A673 (cell line): Measurements from ENCODE around the gene CASP8AP2. TPM values are rescaled to one million over a fixed set of nuclear protein-coding genes. Genes with fewer than 3 reads are reported as not detected.
"Not testable (repeated sequence)": the region's sequence is repeated elsewhere in the genome, so short reads cannot be mapped to it uniquely, and the experiment has no call there.

Source experiments
- BruUV-seq: library from RNA; stranded (reverse); fragments of 400-500 nt; replicated peaks from 2 replicates; lab custom pipeline; 2021; lab: Mats Ljungman, UMichigan
- CTCF ChIA-PET: fragments of 300-600 bp; sonication (Branson Sonifier 250); formaldehyde crosslinking; loops from one replicate; lab custom pipeline; 2022; ENCODE audit warnings: antibody characterized with exemption; lab: Charles Lee
- POLR2A ChIA-PET: fragments of 300-600 bp; sonication (Branson Sonifier 250); formaldehyde crosslinking; loops from one replicate; lab custom pipeline; 2022; ENCODE audit warnings: antibody characterized with exemption; ENCODE audit not compliant: low non-redundant PET; lab: Charles Lee
- DNase-seq: peaks from one replicate; pipeline ENCODE4 v3.0.0-alpha.2; 2015; ENCODE audit warnings: low spot score
- H3K27ac ChIP-seq: fragments of 200-600 bp; sonication (generic); 2 replicates; pipeline ENCODE4 v1.5.1; 2016; ENCODE audit warnings: mixed run types, low read depth, mild to moderate bottlenecking, mixed read lengths, antibody characterized with exemption, low read length; ENCODE audit not compliant: poor library complexity, severe bottlenecking
- H3K27me3 ChIP-seq: fragments of 200-600 bp; sonication (generic); replicated peaks from 2 replicates; pipeline ENCODE4 v1.6.1; 2017; ENCODE audit warnings: mixed run types, low read depth, mild to moderate bottlenecking, mixed read lengths, antibody characterized with exemption, low read length; ENCODE audit not compliant: insufficient read depth, poor library complexity
- H3K36me3 ChIP-seq: fragments of 200-600 bp; sonication (generic); 2 replicates; pipeline ENCODE4 v1.6.1; 2016; ENCODE audit warnings: mixed run types, mild to moderate bottlenecking, mixed read lengths, antibody characterized with exemption, low read length; ENCODE audit not compliant: insufficient read depth, poor library complexity, severe bottlenecking
- H3K4me1 ChIP-seq: fragments of 200-600 bp; sonication (generic); 2 replicates; pipeline ENCODE4 v1.6.1; 2017; ENCODE audit warnings: mixed run types, mild to moderate bottlenecking, mixed read lengths, antibody characterized with exemption, low read length; ENCODE audit not compliant: insufficient read depth, poor library complexity, severe bottlenecking
- H3K4me3 ChIP-seq: fragments of 200-600 bp; sonication (generic); 2 replicates; pipeline ENCODE4 v1.5.1; 2016; ENCODE audit warnings: low read depth, mixed run types, mild to moderate bottlenecking, mixed read lengths, low read length; ENCODE audit not compliant: poor library complexity, severe bottlenecking
- H3K9me3 ChIP-seq: fragments of 200-600 bp; sonication (generic); 2 replicates; pipeline ENCODE4 v1.6.1; 2016; ENCODE audit warnings: mixed run types, low read depth, mild to moderate bottlenecking, mixed read lengths, antibody characterized with exemption, low read length; ENCODE audit not compliant: poor library complexity, severe bottlenecking
- EZH2 ChIP-seq: fragments of 200-600 bp; sonication (generic); IDR thresholded peaks from 2 replicates; pipeline ENCODE4 v1.6.1; 2017; ENCODE audit warnings: borderline replicate concordance, low read depth, mild to moderate bottlenecking, mixed read lengths, antibody characterized with exemption, low read length; ENCODE audit not compliant: poor library complexity, severe bottlenecking
- intact Hi-C: fragments of 100-400 bp; cut with micrococcal nuclease; formaldehyde crosslinking; loops from one replicate; pipeline ENCODE4 v1.10.0; 2022; ENCODE audit not compliant: unreplicated experiment
- total RNA-seq: library from RNA; stranded (reverse); gene quantifications from 2 replicates; pipeline ENCODE4 v1.2.3, GENCODE V29; 2021
- TF ChIP-seq, protein P1 (sequence below): fragments of 300-800, 200-600 bp; sonication (generic); conservative IDR thresholded peaks from 2 replicates; pipeline ENCODE4 v1.5.1; 2017; ENCODE audit warnings: low read depth, mild to moderate bottlenecking, antibody characterized with exemption, low read length, moderate library complexity, mixed read lengths

Gene CASP8AP2
- total RNA-seq, 1 experiment from 2014 or later = 38.2 TPM

DNA sequence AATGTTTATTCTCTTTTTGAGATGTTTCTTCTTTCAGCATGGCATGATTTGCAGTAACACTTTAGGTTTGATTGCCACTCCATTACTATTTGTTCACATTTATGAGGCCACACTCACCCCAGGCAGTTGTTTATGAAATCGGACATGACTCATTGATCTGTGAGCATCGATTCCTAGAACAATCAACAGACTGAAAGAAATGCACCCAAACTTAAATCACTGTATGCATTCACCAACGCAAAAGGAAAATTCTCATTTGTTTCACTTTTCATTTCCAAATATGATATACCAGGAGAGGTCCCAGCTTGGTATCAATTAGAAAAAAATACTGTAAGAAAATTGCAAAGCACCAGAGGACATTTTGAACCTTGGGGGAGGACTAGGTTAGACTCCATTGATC lies 59.2 kb downstream of the CASP8AP2 start:
- no peaks in the 10 kb centered on the region for H3K36me3 ChIP-seq
- POLR2A ChIA-PET = no interaction called here
- CTCF ChIA-PET = no interaction called here
- no peak for DNase-seq
- intact Hi-C loops = no loop called here
- no TSS peak for BruUV-seq
- no peak for TF ChIP-seq EZH2
- TF ChIP-seq, protein P1, sequence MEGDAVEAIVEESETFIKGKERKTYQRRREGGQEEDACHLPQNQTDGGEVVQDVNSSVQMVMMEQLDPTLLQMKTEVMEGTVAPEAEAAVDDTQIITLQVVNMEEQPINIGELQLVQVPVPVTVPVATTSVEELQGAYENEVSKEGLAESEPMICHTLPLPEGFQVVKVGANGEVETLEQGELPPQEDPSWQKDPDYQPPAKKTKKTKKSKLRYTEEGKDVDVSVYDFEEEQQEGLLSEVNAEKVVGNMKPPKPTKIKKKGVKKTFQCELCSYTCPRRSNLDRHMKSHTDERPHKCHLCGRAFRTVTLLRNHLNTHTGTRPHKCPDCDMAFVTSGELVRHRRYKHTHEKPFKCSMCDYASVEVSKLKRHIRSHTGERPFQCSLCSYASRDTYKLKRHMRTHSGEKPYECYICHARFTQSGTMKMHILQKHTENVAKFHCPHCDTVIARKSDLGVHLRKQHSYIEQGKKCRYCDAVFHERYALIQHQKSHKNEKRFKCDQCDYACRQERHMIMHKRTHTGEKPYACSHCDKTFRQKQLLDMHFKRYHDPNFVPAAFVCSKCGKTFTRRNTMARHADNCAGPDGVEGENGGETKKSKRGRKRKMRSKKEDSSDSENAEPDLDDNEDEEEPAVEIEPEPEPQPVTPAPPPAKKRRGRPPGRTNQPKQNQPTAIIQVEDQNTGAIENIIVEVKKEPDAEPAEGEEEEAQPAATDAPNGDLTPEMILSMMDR = no peak
- no peak overlapping the region for H3K27ac ChIP-seq
- no peaks in the 10 kb centered on the region for H3K9me3 ChIP-seq
- H3K4me1 ChIP-seq = no peaks in the 10 kb centered on the region
- peaks cover 12% of the 10 kb centered on the region for H3K27me3 ChIP-seq
- no peak overlapping the region for H3K4me3 ChIP-seq

DNA sequence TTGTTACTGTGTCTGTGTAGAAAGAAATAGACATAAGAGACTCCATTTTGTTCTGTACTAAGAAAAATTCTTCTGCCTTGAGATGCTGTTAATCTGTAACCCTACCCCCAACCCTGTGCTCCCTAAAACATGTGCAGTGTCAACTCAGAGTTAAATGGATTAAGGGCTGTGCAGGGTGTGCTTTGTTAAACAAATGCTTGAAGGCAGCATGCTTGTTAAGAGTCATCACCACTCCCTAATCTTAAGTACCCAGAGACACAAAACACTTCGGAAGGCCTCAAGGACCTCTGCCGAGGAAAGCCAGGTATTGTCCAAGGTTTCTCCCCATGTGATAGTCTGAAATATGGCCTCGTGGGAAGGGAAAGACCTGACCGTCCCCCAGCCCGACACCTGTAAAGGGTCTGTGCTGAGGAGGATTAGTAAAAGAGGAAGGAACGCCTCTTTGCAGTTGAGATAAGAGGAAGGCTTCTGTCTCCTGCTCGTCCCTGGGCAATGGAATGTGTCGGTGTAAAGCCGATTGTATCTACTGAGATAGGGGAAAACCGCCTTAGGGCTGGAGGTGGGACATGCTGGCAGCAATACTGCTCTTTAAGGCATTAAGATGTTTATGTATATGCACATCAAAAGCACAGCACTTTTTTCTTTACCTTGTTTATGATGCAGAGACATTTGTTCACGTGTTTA lies 61.3 kb downstream of the CASP8AP2 start:
- H3K36me3 ChIP-seq, POLR2A ChIA-PET, H3K27ac ChIP-seq, BruUV-seq, DNase-seq, H3K4me1 ChIP-seq, H3K9me3 ChIP-seq, H3K4me3 ChIP-seq, CTCF ChIA-PET, intact Hi-C loops: not testable (repeated sequence)
- H3K27me3 ChIP-seq = peaks cover 12% of the 10 kb centered on the region

DNA sequence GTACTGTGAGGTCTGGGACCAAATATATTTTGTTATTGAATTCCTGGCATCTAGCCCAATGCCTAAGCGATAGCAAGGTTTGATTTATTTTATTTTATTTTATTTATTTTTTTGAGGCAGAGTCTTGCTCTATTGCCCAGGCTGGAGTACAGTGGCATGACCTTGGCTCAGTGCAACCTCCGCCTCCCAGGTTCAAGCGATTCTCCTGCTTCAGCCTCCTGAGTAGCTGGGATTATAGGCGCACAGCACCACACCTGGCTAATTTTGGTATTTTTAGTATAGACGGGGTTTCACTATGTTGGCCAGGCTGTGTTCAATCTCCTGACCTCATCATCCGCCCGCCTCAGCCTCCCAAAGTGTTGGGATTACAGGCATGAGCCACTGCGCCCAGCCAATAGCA lies 62.9 kb downstream of the CASP8AP2 start:
- H3K27ac ChIP-seq, DNase-seq, intact Hi-C loops, POLR2A ChIA-PET, H3K4me1 ChIP-seq, H3K9me3 ChIP-seq, CTCF ChIA-PET, BruUV-seq, H3K36me3 ChIP-seq, H3K4me3 ChIP-seq: not testable (repeated sequence)
- TF ChIP-seq, protein P1 = 0 out of 2 replicates have a peak, but pooled peaks have one; percentile 25
- H3K27me3 ChIP-seq = peaks cover 12% of the 10 kb centered on the region

DNA sequence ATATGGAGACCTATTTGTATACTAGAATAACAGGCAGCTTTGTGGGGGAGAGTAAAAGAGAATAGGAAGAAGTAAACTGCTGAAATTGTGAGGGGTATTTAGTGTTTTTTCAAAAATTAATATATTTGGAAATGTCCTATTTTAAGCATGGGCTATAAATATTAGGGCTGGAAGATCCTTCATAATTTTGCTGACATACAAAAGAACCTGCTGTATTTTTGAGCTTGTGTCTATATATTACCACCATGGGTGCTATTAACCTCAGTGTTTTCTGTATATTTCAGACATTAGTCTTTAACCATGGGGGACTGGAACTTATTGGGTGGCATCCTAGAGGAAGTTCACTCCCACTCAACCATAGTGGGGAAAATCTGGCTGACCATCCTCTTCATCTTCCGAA lies 64.5 kb downstream of the CASP8AP2 start, which contains the start of gene GJA10:
GJA10 (plus strand) TSS at position 301 of the 400 bp plus-strand sequence; CDS start at position 301, 0 bp downstream.
- CTCF ChIA-PET = no interaction called here
- peaks cover 12% of the 10 kb centered on the region for H3K27me3 ChIP-seq
- BruUV-seq = no TSS peak

More for the DNA sequence above, 64.5 kb downstream of the CASP8AP2 start, which contains the start of gene GJA10:
- DNase-seq = no peak
- no peak within 1 kb of the TSS for H3K4me3 ChIP-seq
- H3K9me3 ChIP-seq = no peaks in the 10 kb centered on the region
- TF ChIP-seq, protein P1 = no peak
- TF ChIP-seq EZH2 = no peak
- POLR2A ChIA-PET = no interaction called here
- intact Hi-C loops = no loop called here
- H3K4me1 ChIP-seq = no peaks in the 10 kb centered on the region
- no peak within 1 kb of the TSS for H3K27ac ChIP-seq
- no peaks in the 10 kb centered on the region for H3K36me3 ChIP-seq
